SU-DHL-6 (cell line): ENCODE results near the gene HDGFL3.

Source experiments
- H2AFZ ChIP-seq: fragments of 200-600 bp; sonication (generic); 2 replicates; pipeline ENCODE4 v1.6.1; 2014; ENCODE audit warnings: low read depth, mild to moderate bottlenecking, moderate library complexity, mixed read lengths, antibody characterized with exemption, low read length; ENCODE audit not compliant: severe bottlenecking
- H3F3A ChIP-seq: fragments of 200-600 bp; shearing (Covaris generic); 2 replicates; pipeline ENCODE4 v1.6.0; 2016; ENCODE audit warnings: antibody characterized with exemption, mild to moderate bottlenecking; ENCODE audit not compliant: insufficient read depth
- H3K27ac ChIP-seq: fragments of 200-600 bp; sonication (generic); 2 replicates; pipeline ENCODE4 v1.5.1; 2016; ENCODE audit warnings: low read depth, mild to moderate bottlenecking, low read length, moderate library complexity, mixed read lengths
- H3K27me3 ChIP-seq: fragments of 200-600 bp; sonication (generic), shearing (Covaris generic); 2 replicates; pipeline ENCODE4 v1.6.0; 2014; ENCODE audit warnings: mild to moderate bottlenecking, low read length
- H3K36me3 ChIP-seq: fragments of 200-600 bp; sonication (generic); 2 replicates; pipeline ENCODE4 v1.6.1; 2014; ENCODE audit warnings: mild to moderate bottlenecking, low read length, mixed read lengths
- H3K4me2 ChIP-seq: fragments of 300-600, 200-600 bp; shearing (Covaris generic), sonication (generic); 2 replicates; pipeline ENCODE4 v1.6.0; 2014; ENCODE audit warnings: low read length, low read depth, mild to moderate bottlenecking; ENCODE audit not compliant: poor library complexity, severe bottlenecking
- H3K4me3 ChIP-seq: fragments of 200-600 bp; sonication (generic); 2 replicates; pipeline ENCODE4 v1.5.1; 2014; ENCODE audit warnings: antibody characterized with exemption, low read length, mild to moderate bottlenecking, mixed read lengths; ENCODE audit not compliant: insufficient read depth, poor library complexity, severe bottlenecking
- H3K79me2 ChIP-seq: fragments of 200-600 bp; sonication (generic); 2 replicates; pipeline ENCODE4 v1.6.1; 2014; ENCODE audit warnings: mild to moderate bottlenecking, low read length, moderate library complexity; ENCODE audit not compliant: insufficient read depth
- H3K9ac ChIP-seq: fragments of 200-600 bp; sonication (generic); 2 replicates; pipeline ENCODE4 v1.7.0; 2014; ENCODE audit warnings: mild to moderate bottlenecking, low read length
- H3K9me2 ChIP-seq: fragments of 200-600 bp; sonication (generic); replicated peaks from 2 replicates; pipeline ENCODE4 v1.6.1; 2014; ENCODE audit warnings: low read length; ENCODE audit not compliant: insufficient read depth
- H3K9me3 ChIP-seq: fragments of 200-600 bp; sonication (generic); 2 replicates; pipeline ENCODE4 v1.6.1; 2014; ENCODE audit warnings: low read length, mixed read lengths; ENCODE audit not compliant: insufficient read depth
- H4K20me1 ChIP-seq: fragments of 200-600 bp; sonication (generic); 2 replicates; pipeline ENCODE4 v1.6.1; 2014; ENCODE audit warnings: low read depth, mild to moderate bottlenecking, antibody characterized with exemption, low read length, moderate library complexity, mixed read lengths
- EZH2phosphoT487 ChIP-seq: fragments of 200-600 bp; sonication (generic), shearing (Covaris generic); conservative IDR thresholded peaks from 2 replicates; pipeline ENCODE4 v1.6.1; 2018; ENCODE audit warnings: mild to moderate bottlenecking, antibody characterized with exemption, low read length, moderate library complexity, mixed read lengths
- TF ChIP-seq, protein P1 (sequence below): fragments of 200-600 bp; sonication (generic); IDR thresholded peaks from one replicate; pipeline ENCODE4 v1.5.1; 2017; ENCODE audit warnings: antibody characterized with exemption, mild to moderate bottlenecking, low read length, moderate library complexity; ENCODE audit not compliant: insufficient read depth, poor library complexity, severe bottlenecking

HDGFL3 gene

GRCh38 chr15:83164771-83165404, 42.7 kb downstream of the HDGFL3 start:
- Histone ChIP-seq H3K9me2 (no peaks in the 10 kb centered on the region), H2AFZ (no peak overlapping the region), H4K20me1 (no peaks in the 10 kb centered on the region), H3K9ac (no peak overlapping the region), H3K4me2 (no peak overlapping the region), H3K27ac (no peak overlapping the region), H3K79me2 (no peaks in the 10 kb centered on the region), H3K9me3 (no peaks in the 10 kb centered on the region), H3K36me3 (no peaks in the 10 kb centered on the region), H3F3A (no peaks in the 10 kb centered on the region), H3K27me3 (0 out of 2 replicates have a peak, but pooled peaks cover under 1% of the 10 kb centered on the region), H3K4me3 (no peak overlapping the region)
- TF ChIP-seq, protein P1, sequence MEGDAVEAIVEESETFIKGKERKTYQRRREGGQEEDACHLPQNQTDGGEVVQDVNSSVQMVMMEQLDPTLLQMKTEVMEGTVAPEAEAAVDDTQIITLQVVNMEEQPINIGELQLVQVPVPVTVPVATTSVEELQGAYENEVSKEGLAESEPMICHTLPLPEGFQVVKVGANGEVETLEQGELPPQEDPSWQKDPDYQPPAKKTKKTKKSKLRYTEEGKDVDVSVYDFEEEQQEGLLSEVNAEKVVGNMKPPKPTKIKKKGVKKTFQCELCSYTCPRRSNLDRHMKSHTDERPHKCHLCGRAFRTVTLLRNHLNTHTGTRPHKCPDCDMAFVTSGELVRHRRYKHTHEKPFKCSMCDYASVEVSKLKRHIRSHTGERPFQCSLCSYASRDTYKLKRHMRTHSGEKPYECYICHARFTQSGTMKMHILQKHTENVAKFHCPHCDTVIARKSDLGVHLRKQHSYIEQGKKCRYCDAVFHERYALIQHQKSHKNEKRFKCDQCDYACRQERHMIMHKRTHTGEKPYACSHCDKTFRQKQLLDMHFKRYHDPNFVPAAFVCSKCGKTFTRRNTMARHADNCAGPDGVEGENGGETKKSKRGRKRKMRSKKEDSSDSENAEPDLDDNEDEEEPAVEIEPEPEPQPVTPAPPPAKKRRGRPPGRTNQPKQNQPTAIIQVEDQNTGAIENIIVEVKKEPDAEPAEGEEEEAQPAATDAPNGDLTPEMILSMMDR = no peak
- no peak for TF ChIP-seq EZH2phosphoT487

DNA sequence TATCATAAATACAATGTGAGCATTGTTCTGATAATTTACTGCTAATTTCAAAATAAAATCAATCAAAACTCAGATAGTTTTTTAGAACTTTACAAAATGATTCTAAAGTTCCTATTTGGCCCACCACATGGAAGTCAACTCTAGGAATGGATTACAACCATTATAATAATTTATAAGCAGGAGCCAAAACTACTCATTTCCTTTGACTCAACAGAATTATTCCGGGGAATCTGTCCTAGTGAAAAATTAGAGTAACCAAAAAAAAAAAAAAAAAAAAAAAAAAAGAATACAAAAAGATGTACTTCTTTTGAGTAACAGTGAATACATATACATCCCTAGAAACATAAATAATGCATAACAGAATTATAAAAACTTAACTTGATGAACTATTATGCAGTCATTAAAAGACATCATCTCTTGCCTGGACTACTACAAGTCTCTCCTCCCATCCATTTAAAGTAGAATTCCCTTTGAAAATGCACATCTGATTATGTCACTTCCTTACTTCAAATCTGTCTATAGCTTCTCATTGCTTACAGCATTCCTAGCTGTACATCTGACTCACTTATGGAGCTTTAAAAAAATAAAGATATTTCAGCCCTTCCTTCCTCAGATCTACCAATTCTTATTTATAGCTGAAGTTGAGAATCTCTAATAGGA, 43.4 kb downstream of the HDGFL3 start:
- Histone ChIP-seq H3K9me2 (no peaks in the 10 kb centered on the region), H4K20me1 (no peaks in the 10 kb centered on the region), H3F3A (no peaks in the 10 kb centered on the region), H3K79me2 (no peaks in the 10 kb centered on the region), H3K27me3 (0 out of 2 replicates have a peak, but pooled peaks cover 4% of the 10 kb centered on the region), H3K9ac (no peak overlapping the region), H3K4me3 (no peak overlapping the region), H3K27ac (no peak overlapping the region), H3K4me2 (no peak overlapping the region), H2AFZ (no peak overlapping the region), H3K9me3 (no peaks in the 10 kb centered on the region), H3K36me3 (no peaks in the 10 kb centered on the region)
- no peak for TF ChIP-seq EZH2phosphoT487
- TF ChIP-seq, protein P1 = no peak

GRCh38 chr15:83163032-83163431, 44.6 kb downstream of the HDGFL3 start:
- TF ChIP-seq, protein P1 = no peak
- TF ChIP-seq EZH2phosphoT487 = no peak
- no peak overlapping the region for H3K27ac ChIP-seq
- no peak overlapping the region for H2AFZ ChIP-seq
- H3K79me2 ChIP-seq = no peaks in the 10 kb centered on the region
- no peak overlapping the region for H3K9ac ChIP-seq
- no peaks in the 10 kb centered on the region for H3K9me3 ChIP-seq
- no peaks in the 10 kb centered on the region for H3K9me2 ChIP-seq
- H3K27me3 ChIP-seq = 0 out of 2 replicates have a peak, but pooled peaks cover 4% of the 10 kb centered on the region
- no peaks in the 10 kb centered on the region for H3F3A ChIP-seq
- H3K36me3 ChIP-seq = no peaks in the 10 kb centered on the region
- H4K20me1 ChIP-seq = no peaks in the 10 kb centered on the region
- no peak overlapping the region for H3K4me2 ChIP-seq
- H3K4me3 ChIP-seq = no peak overlapping the region
